ENCODE measurements around the gene RNASE7. TPM values are rescaled to one million over a fixed set of nuclear protein-coding genes. Genes with fewer than 3 reads are reported as not detected.

Gene RNASE7
- total and polyA plus RNA-seq, 4 donors, result 0.13 to 0.18 TPM; not detected in 2

DNA sequence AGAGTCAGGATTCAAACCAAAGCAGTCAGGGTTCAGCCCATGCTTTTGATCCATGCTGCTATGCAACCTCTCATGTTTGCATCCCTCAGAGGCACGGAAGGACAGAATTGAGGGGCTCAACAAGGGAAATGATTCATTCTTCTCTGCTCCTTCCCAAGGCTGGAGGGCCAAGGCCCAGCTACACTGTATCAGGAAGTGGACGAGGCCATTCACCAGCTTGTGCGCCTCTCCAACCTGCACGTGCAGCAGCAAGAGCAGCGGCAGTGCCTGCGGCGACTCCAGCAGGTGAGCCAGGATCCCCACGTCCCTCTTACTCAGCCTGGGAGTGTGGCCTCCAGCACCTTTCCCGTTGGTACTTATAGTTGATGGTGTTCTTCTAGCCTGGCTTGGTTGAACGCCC is 36.6 kb downstream of the RNASE7 start:
- Histone ChIP-seq H3K4me3 (no peak overlapping the region), H3K9me3 (ENCODE audit: control insufficient read depth in 4 of 4, insufficient read depth in 3 of 4, low read length in 3 of 4) (no peaks in the 10 kb centered on the region), H3K9ac (ENCODE audit: insufficient read depth in 1 of 2, low read length in 2 of 2) (no peak overlapping the region), H3K27ac (ENCODE audit: low read depth in 1 of 2, low read length in 1 of 2) (no peak overlapping the region), H3K4me1 (ENCODE audit: control insufficient read depth in 5 of 5, insufficient read depth in 5 of 5, low read length in 5 of 5) (no peaks in the 10 kb centered on the region), H3K27me3 (ENCODE audit: control insufficient read depth in 3 of 3, insufficient read depth in 3 of 3, low read length in 2 of 3) (no peaks in the 10 kb centered on the region), H3K36me3 (ENCODE audit: control insufficient read depth in 4 of 4, insufficient read depth in 4 of 4, low read length in 4 of 4) (peaks cover 27 to 81% (median 62%) of the 10 kb centered on the region in 4 donors)
- 87 to 95% methylated on average over 10 of the region's 10 CpGs for WGBS, 2 donors
- TF ChIP-seq, protein P1, sequence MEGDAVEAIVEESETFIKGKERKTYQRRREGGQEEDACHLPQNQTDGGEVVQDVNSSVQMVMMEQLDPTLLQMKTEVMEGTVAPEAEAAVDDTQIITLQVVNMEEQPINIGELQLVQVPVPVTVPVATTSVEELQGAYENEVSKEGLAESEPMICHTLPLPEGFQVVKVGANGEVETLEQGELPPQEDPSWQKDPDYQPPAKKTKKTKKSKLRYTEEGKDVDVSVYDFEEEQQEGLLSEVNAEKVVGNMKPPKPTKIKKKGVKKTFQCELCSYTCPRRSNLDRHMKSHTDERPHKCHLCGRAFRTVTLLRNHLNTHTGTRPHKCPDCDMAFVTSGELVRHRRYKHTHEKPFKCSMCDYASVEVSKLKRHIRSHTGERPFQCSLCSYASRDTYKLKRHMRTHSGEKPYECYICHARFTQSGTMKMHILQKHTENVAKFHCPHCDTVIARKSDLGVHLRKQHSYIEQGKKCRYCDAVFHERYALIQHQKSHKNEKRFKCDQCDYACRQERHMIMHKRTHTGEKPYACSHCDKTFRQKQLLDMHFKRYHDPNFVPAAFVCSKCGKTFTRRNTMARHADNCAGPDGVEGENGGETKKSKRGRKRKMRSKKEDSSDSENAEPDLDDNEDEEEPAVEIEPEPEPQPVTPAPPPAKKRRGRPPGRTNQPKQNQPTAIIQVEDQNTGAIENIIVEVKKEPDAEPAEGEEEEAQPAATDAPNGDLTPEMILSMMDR (IDR thresholded peaks at IDR 0.05; ENCODE audit: control extremely low read depth, extremely low read depth), result no peak
- ATAC-seq (ENCODE audit: insufficient read depth, low FRiP score) (no peak), DNase-seq (no peak)

DNA sequence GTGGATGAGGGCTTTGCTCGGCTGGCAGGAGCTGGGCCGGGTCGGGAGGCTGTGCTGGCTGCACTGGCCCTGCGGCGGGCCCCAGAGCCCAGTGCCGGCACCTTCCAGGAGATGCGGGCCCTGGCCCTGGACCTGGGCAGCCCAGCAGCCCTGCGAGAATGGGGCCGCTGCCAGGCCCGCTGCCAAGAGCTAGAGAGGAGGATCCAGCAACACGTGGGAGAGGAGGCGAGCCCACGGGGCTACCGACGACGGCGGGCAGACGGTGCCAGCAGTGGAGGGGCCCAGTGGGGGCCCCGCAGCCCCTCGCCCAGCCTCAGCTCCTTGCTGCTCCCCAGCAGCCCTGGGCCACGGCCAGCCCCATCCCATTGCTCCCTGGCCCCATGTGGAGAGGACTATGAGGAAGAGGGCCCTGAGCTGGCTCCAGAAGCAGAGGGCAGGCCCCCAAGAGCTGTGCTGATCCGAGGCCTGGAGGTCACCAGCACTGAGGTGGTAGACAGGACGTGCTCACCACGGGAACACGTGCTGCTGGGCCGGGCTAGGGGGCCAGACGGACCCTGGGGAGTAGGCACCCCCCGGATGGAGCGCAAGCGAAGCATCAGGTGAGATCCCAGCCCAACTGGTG is 39.5 kb downstream of the RNASE7 start:
- ATAC-seq (ENCODE audit: insufficient read depth, low FRiP score) (no peak), DNase-seq (no peak)
- Histone ChIP-seq H3K9me3 (ENCODE audit: control insufficient read depth in 4 of 4, insufficient read depth in 3 of 4, low read length in 3 of 4) (no peaks in the 10 kb centered on the region), H3K9ac (ENCODE audit: insufficient read depth in 1 of 2, low read length in 2 of 2) (no peak overlapping the region), H3K27ac (ENCODE audit: low read depth in 1 of 2, low read length in 1 of 2) (no peak overlapping the region), H3K4me3 (no peak overlapping the region), H3K27me3 (ENCODE audit: control insufficient read depth in 3 of 3, insufficient read depth in 3 of 3, low read length in 2 of 3) (no peaks in the 10 kb centered on the region), H3K4me1 (ENCODE audit: control insufficient read depth in 5 of 5, insufficient read depth in 5 of 5, low read length in 5 of 5) (no peaks in the 10 kb centered on the region), H3K36me3 (ENCODE audit: control insufficient read depth in 4 of 4, insufficient read depth in 4 of 4, low read length in 4 of 4) (peaks cover 41 to 73% (median 61%) of the 10 kb centered on the region in 4 donors)
- 90 to 92% methylated on average over 24 to 30 of the region's 30 CpGs for WGBS, 2 donors
- TF ChIP-seq, protein P1 (IDR thresholded peaks at IDR 0.05; ENCODE audit: control extremely low read depth, extremely low read depth), result no peak

DNA sequence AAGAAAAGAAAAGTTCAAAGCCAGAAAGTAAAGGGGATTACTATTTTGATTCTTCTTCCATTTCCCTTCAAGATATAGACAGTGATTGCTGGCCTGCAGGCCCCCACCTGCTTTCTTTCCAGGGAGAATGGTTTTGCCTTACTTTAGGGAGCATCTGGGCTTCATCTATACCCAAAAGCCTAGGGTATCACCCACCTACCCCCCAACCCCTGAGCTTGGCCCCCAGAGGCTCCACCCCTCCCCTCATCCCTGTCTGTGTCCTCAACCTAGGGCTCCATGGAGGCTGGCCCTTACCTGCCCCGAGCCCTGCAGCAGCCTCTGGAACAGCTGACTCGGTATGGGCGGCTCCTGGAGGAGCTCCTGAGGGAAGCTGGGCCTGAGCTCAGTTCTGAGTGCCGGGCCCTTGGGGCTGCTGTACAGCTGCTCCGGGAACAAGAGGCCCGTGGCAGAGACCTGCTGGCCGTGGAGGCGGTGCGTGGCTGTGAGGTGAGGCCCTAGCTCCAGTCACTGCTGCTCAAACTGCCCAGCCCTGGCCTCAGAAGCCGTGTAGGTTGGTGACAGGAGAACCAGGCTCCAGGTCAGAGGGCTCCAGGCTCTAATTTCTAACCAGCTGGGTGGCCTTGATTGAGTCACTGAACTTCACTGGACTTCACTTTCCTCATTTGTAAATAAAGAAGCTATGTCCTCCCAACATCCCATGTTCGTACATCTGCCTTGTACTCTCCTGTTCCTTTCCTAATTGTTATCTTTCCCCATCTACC is 41.6 kb downstream of the RNASE7 start:
- DNase-seq, result no peak

More for the DNA sequence above, 41.6 kb downstream of the RNASE7 start:
- no peaks in the 10 kb centered on the region for H3K4me1 ChIP-seq (ENCODE audit: control insufficient read depth in 5 of 5, insufficient read depth in 5 of 5, low read length in 5 of 5)
- H3K27ac ChIP-seq (ENCODE audit: low read depth in 1 of 2, low read length in 1 of 2), result no peak overlapping the region
- no peaks in the 10 kb centered on the region for H3K27me3 ChIP-seq (ENCODE audit: control insufficient read depth in 3 of 3, insufficient read depth in 3 of 3, low read length in 2 of 3)
- H3K9ac ChIP-seq (ENCODE audit: insufficient read depth in 1 of 2, low read length in 2 of 2), result no peak overlapping the region
- H3K9me3 ChIP-seq (ENCODE audit: control insufficient read depth in 4 of 4, insufficient read depth in 3 of 4, low read length in 3 of 4), result no peaks in the 10 kb centered on the region
- no peak for ATAC-seq (ENCODE audit: insufficient read depth, low FRiP score)
- 90 to 93% methylated on average over 11 of the region's 11 CpGs for WGBS, 2 donors
- TF ChIP-seq, protein P1 (IDR thresholded peaks at IDR 0.05; ENCODE audit: control extremely low read depth, extremely low read depth), result no peak
- peaks cover 34 to 63% (median 56%) of the 10 kb centered on the region in 4 donors for H3K36me3 ChIP-seq (ENCODE audit: control insufficient read depth in 4 of 4, insufficient read depth in 4 of 4, low read length in 4 of 4)
- H3K4me3 ChIP-seq, result no peak overlapping the region
